HG02970 (cell line): ENCODE results near the gene OSBP2.

ENCODE experiments used
- ATAC-seq: cut with Tn5 transposase; IDR thresholded peaks from one replicate; pipeline ENCODE4 v1.9.1; 2021; ENCODE audit warnings: mild to moderate bottlenecking, moderate library complexity, moderate number of reproducible peaks; ENCODE audit not compliant: unreplicated experiment, low FRiP score

Gene OSBP2

GRCh38 chr22:30863081-30863833 is 168.6 kb downstream of the OSBP2 start:
- no peak for ATAC-seq

DNA sequence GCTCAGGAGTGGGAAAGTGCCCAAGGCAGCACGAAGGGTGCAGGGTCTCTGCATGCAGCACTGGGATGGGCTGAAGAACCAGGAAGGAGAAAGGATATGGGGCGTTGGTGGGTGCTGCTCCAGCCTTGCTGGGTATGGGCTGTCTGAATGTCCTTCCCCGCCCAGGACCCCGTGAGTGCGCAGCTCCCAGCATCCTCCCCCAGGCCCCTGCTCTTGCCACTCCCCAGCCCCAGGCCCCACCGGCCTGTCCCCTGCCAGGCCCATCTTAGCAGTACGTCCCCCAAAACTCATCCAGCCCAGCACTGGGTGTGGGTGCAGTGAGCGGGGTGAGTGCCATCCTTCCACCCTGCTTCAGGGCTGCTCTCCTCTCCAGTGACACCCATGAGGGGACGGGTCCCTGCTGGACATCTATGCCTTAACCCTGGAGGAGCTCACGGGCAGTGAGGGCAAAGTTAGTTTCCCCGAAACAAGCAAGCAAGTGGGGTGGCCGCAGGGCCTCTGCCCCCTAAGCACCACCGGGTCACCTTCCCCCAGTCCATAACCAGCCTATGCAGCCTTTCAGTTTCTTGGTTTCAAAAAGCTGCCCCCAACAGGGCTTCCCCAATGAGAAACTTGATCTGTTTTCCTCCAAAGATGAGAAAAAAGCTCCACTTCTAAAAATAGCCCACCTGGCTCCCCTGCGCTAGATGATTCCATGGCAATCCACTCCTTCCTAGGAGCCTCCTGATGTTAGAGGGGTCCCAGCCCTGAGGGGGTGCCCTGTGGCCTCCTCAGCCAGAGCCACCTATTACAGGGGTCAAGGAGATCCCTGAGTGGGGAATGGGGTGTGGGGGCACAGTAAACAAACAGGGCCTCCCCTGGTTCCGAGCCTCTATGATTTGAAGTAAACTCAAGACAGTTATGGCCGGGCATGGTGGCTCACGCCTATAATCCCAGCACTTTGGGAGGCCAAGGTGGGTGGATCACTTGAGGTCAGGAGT is 170.1 kb downstream of the OSBP2 start:
- ATAC-seq = no peak

- ATAC-seq = no peak
These were observed 171.0 kb downstream of the OSBP2 start for GRCh38 chr22:30865656-30866055.

DNA sequence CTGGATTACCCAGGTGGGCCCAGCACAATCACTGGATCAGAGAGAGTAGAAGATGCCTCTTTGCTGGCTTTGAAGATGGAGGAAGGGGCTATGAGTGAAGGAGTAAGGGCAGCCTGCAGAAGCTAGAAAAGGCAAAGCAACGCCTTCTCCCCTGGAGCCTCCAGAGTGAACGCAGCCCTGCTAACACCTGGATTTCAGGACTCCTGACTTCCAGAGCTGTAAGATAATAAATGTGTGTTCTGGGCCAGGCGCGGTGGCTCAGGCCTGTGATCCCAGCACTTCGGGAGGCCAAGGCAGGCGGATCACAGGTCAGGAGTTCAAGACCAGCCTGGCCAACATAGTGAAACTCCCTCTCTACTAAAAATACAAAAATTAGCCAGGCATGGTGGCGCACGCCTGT is 171.5 kb downstream of the OSBP2 start:
- ATAC-seq = no peak

DNA sequence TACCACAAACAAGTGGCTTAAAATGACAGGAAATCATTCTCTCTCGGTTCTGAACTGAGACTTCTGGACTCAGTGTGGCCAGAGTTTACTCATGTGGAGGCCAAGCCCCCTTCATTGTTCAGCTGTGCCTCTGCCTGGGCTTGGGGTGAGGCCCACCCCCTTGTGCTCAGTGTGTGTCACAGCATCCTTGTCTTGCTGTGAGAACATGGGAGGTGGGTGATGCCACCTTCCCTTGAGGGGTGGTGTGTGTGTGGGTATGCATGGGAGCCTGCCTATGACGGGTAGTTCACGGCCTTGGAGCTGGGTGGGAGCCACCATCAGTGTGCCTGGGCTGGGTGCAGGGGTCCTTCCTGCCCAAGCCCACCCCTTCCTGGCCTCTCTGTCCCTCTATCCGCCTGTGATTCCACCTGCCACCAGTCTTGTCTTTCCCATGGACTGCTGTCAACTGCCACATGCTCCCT is 172.2 kb downstream of the OSBP2 start:
- no peak for ATAC-seq

GRCh38 chr22:30867746-30868662 is 173.3 kb downstream of the OSBP2 start:
- ATAC-seq = no peak

GRCh38 chr22:30868663-30869385 is 174.2 kb downstream of the OSBP2 start:
- no peak for ATAC-seq

DNA sequence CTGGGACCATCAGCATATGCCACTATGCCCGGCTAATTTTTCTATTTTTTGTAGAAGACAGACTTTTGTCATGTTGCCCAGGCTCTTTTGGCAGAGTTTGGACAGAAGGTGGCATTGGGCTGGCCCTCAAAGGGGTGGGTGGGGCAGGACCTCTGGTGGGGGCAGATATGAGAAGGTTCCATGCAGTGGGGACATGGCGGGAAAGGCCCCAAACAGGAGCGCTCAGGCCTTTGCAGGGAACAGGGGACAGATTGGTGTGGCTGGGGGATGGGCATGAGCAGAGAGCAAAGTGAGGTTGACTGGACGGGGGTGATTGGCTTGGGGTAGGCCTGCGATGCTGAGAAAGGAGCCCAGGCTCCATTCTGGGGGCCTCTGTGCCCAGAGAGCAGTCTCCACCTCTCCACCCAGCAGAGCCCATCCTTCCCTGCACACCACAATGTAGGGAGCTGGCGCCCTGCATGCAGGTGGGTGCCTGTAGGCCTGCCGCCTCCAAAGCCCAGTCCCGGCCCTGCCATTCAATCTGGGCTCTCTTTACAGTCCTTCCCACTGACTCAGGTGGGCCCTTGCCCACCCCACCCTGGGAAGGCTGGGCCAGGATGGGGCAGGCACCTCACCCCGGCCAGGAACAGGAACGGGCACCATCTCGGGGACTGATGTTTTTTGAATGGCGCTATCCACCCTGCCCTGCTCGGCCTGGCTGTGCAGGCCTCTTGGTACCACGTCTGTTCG is 175.2 kb downstream of the OSBP2 start:
- ATAC-seq = no peak

- no peak for ATAC-seq
These were observed 176.0 kb downstream of the OSBP2 start for GRCh38 chr22:30870451-30871345.

DNA sequence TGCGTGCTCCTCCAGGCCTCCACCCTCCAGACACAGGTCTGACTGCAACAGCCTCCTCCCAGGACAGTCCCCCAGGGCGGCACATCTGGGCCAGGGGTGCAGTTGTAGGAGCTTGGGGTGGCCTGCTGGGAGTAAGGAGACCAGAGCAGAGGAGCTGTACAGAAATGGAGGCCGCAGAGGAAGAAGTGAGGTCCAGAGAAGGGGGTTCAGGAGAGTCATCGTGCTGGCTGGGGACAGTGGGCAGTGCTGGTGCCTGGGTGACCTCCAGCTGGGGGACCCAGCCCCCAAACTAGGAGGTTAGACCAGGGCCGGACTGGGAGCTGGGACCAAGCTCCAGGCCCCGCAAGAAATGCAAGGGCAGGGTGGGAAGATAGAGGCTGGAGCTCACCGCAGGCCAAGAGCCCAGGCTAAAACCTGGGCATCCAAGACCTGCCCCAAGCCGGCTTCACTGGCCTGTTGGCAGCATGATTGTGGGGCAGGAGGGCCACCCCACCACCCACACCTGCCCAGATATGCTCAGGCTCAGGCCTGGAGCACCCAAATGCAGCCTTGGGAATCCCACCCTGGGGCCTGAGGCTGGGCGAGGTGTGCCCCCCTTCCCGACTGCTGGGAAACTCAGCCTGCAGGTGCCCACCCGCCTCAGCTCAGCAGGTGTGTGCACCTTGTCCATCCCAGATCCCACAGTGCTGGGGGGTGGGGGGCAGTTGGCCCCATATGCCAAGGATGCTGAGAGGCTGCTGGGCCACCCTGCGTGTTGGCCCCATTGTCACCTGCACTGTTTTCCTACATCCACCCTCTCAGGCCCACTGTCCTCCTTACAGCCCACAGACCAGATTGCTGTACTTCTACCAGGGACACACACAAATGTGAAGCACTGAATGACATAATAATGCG is 177.0 kb downstream of the OSBP2 start:
- ATAC-seq = no peak

DNA sequence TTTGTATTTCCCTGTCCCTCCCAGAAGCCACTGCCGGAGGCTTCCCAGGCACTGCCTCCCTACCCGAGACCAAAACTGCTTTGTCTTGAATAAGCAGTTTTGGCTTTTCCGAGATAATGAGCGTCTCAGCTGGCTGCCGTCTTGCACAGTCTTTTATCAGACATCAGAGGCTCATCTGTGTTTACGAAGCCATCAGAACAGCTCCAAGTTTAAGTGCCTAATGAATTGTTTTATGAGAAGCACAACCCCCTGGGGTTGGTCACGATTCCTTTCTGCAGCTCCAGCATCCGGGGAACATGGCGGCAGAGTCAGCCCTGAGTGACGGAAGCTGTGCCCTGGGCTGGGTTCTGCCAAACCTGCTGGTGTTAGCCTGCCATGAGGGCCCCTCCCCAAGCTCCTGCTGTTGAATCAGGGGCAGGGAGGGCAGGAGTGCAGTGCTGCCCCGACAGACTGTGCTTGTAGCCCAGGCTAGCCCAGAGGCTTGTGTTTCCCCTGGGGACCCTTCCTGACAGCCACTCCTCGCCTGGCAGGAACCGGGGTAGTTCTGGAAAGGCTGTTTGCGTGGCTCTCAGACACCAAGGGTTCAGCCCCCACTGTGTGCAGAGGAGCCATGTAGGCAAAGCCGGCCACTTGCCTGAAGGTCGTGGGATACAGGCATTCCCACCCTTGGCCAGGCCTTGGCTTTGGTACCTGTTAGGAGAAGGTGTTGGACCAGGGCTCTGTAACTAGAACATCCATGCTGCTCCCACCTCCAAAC is 177.8 kb downstream of the OSBP2 start:
- no peak for ATAC-seq

DNA sequence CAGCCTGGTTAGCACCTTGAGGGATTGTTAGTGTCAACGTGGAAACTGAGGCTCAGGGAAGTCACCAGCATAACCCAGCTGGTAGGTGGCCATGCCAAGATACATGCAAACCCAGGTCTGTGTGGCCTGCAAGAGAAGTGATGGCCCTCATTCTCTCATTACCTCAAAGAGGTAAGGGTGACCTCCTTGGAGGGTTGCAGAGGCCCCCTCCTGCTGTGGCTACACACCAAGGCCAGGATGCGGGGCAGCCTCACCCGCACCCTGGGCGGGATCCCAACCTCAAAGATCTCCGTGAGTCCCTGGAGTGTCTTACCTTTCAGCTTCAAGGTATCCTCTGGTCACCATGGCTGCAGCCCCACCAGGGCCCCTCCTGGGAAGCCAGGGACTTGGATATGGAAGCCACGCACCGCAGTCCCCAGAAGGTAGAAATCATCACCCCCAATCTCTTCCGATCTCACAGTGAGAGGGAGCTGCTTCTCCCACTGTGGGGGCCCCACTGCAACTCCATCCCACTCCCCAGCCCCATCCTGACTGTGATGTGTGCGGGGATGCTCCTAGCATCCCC is 178.5 kb downstream of the OSBP2 start:
- no peak for ATAC-seq

- no peak for ATAC-seq
These were observed 179.0 kb downstream of the OSBP2 start for GRCh38 chr22:30873661-30874060.

GRCh38 chr22:30874431-30875370 is 180.0 kb downstream of the OSBP2 start:
- no peak for ATAC-seq
